ENCODE measurements around the gene ANKRD61. TPM values are rescaled to one million over a fixed set of nuclear protein-coding genes. Genes with fewer than 3 reads are reported as not detected.
"Not testable (repeated sequence)": the region's sequence is repeated elsewhere in the genome, so short reads cannot be mapped to it uniquely, and the experiment has no call there.

Gene ANKRD61
- total and polyA plus RNA-seq, 4 donors, result 0.11 to 2.1 (median 0.47) TPM

DNA sequence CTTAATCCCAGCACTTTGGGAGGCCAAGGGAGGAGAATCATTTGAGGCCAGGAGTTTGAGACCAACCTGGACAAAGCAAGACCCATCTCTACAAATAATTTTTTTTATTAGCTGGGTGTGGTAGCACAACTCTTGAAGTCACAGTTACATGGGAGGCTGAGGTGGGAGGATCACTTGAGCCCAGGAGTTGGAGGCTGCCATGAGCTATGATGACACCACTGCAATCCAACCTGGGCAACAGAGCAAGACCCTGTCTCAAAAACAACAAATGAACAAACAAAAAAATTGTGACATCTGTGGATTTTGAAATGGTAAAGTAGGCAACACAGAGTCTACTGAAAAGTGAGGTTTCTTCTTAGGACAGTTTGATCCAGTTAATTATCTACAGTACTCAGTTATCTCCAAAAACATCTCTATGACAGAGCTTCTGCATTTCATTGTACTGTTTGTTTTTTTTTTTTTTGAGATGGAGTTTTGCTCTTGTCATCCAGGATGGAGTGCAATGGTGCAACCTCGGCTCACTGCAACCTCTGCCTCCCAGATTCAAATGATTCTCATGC lies 3.3 kb upstream of the ANKRD61 start:
- no peak overlapping the region for H3K27ac ChIP-seq (ENCODE audit: low read depth, low read length)
- no CpG with 5 or more reads among the region's 1 CpG for WGBS (ENCODE audit: insufficient coverage)

DNA sequence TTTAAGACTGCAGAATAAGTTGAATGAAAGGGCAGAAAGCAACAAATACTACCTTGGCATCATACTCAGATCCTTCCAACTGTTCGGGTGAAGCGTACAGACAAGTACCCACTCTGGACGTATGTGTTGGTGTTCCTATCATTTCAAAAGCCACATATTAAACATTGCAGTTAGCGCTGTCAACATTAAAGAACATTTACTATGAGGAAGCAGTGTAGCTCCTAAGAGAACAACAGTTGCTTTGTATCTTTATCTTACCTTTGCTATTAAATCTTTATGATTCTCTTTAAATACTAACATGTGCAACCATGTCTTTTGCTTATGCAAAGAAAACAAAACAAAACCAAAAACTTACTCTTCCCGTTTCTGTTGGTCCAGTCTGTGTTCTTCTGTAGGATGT lies 2.6 kb upstream of the ANKRD61 start:
- H3K36me3 ChIP-seq (ENCODE audit: control insufficient read depth, insufficient read depth, low read length), result peaks cover 71% of the 10 kb centered on the region
- H3K27me3 ChIP-seq (ENCODE audit: control insufficient read depth, insufficient read depth, low read length), result no peaks in the 10 kb centered on the region
- WGBS (ENCODE audit: insufficient coverage), result 94% methylated on average over 3 of the region's 5 CpGs
- DNase-seq (ENCODE audit: low read depth in 4 of 6, low spot score in 6 of 6), result no peak
- peaks cover 4% of the 10 kb centered on the region for H3K4me1 ChIP-seq (ENCODE audit: control insufficient read depth, insufficient read depth, low read length)
- H3K27ac ChIP-seq (ENCODE audit: low read depth, low read length), result no peak overlapping the region
- no peak overlapping the region for H3K4me3 ChIP-seq (ENCODE audit: low read depth, low read length)
- no peaks in the 10 kb centered on the region for H3K9me3 ChIP-seq (ENCODE audit: control insufficient read depth, insufficient read depth, low read length)

More for the DNA sequence above, 3.3 kb upstream of the ANKRD61 start:
- Histone ChIP-seq H3K4me3 (ENCODE audit: low read depth, low read length) (no peak overlapping the region), H3K27me3 (ENCODE audit: control insufficient read depth, insufficient read depth, low read length) (no peaks in the 10 kb centered on the region), H3K36me3 (ENCODE audit: control insufficient read depth, insufficient read depth, low read length) (peaks cover 75% of the 10 kb centered on the region), H3K4me1 (ENCODE audit: control insufficient read depth, insufficient read depth, low read length) (peaks cover 4% of the 10 kb centered on the region), H3K9me3 (ENCODE audit: control insufficient read depth, insufficient read depth, low read length) (no peaks in the 10 kb centered on the region)
- no peak for DNase-seq (ENCODE audit: low read depth in 4 of 6, low spot score in 6 of 6)

DNA sequence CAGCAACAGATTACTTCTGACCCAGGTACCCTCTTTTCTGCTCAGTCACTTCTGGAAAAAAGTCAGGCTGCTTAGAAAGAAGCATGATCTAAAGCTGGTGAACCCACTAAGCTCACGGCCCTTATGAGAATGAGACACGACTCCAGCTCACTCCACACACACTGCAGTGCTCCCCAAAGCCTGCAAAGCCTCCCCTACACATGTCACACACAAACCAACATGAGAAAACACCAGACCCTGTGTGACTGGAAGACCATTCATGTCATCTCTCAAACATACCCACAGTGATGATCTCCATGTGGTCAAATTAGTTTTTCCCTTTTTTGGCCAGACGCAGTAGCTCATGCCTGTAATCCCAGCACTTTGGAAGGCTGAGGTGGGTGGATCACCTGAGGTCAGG lies 391 bp downstream of the ANKRD61 start:
- no peak overlapping the region for H3K27ac ChIP-seq (ENCODE audit: low read depth, low read length)
- H3K9me3 ChIP-seq (ENCODE audit: control insufficient read depth, insufficient read depth, low read length), result no peaks in the 10 kb centered on the region
- no peak overlapping the region for H3K4me3 ChIP-seq (ENCODE audit: low read depth, low read length)
- no peaks in the 10 kb centered on the region for H3K4me1 ChIP-seq (ENCODE audit: control insufficient read depth, insufficient read depth, low read length)
- 96% methylated on average over 2 of the region's 3 CpGs for WGBS (ENCODE audit: insufficient coverage)
- H3K36me3 ChIP-seq (ENCODE audit: control insufficient read depth, insufficient read depth, low read length), result peaks cover 63% of the 10 kb centered on the region
- no peaks in the 10 kb centered on the region for H3K27me3 ChIP-seq (ENCODE audit: control insufficient read depth, insufficient read depth, low read length)
- no peak for DNase-seq (ENCODE audit: low read depth in 4 of 6, low spot score in 6 of 6)

DNA sequence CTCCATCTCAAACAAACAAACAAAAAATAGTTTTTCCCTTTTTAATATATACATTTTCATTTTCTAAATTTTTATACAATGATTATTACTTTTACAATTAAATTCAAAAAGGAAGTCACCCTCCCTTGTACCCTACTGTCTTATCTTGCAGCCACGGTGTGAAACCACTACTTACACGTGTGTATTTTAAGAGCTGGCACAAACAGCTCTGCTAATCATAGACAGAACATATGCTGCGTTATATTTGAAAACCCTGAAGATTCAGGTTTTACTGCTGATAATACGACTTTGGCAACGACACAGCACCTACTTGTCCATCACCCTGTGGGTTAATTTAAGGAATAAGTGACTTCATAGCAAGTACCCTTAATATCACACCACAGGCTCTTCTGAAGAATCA lies 991 bp downstream of the ANKRD61 start:
- 100% methylated on average over 2 of the region's 5 CpGs for WGBS (ENCODE audit: insufficient coverage)
- no peak overlapping the region for H3K4me3 ChIP-seq (ENCODE audit: low read depth, low read length)
- DNase-seq (ENCODE audit: low read depth in 4 of 6, low spot score in 6 of 6), result no peak
- peaks cover 62% of the 10 kb centered on the region for H3K36me3 ChIP-seq (ENCODE audit: control insufficient read depth, insufficient read depth, low read length)
- no peaks in the 10 kb centered on the region for H3K9me3 ChIP-seq (ENCODE audit: control insufficient read depth, insufficient read depth, low read length)
- H3K4me1 ChIP-seq (ENCODE audit: control insufficient read depth, insufficient read depth, low read length), result no peaks in the 10 kb centered on the region
- no peak overlapping the region for H3K27ac ChIP-seq (ENCODE audit: low read depth, low read length)
- no peaks in the 10 kb centered on the region for H3K27me3 ChIP-seq (ENCODE audit: control insufficient read depth, insufficient read depth, low read length)

- no peak for DNase-seq (ENCODE audit: low read depth in 4 of 6, low spot score in 6 of 6)
- H3K4me3 ChIP-seq (ENCODE audit: low read depth, low read length), result no peak overlapping the region
- WGBS (ENCODE audit: insufficient coverage), result 94% methylated on average over 4 of the region's 7 CpGs
- no peaks in the 10 kb centered on the region for H3K9me3 ChIP-seq (ENCODE audit: control insufficient read depth, insufficient read depth, low read length)
- no peaks in the 10 kb centered on the region for H3K4me1 ChIP-seq (ENCODE audit: control insufficient read depth, insufficient read depth, low read length)
- peaks cover 58% of the 10 kb centered on the region for H3K36me3 ChIP-seq (ENCODE audit: control insufficient read depth, insufficient read depth, low read length)
- H3K27me3 ChIP-seq (ENCODE audit: control insufficient read depth, insufficient read depth, low read length), result no peaks in the 10 kb centered on the region
- H3K27ac ChIP-seq (ENCODE audit: low read depth, low read length), result no peak overlapping the region
These were observed 1.5 kb downstream of the ANKRD61 start for GRCh38 chr7:6032641-6033040.

GRCh38 chr7:6035165-6035564 lies 4.0 kb downstream of the ANKRD61 start:
- no peak overlapping the region for H3K27ac ChIP-seq (ENCODE audit: low read depth, low read length)
- peaks cover 60% of the 10 kb centered on the region for H3K36me3 ChIP-seq (ENCODE audit: control insufficient read depth, insufficient read depth, low read length)
- 94% methylated on average over 8 of the region's 10 CpGs for WGBS (ENCODE audit: insufficient coverage)
- H3K4me1 ChIP-seq (ENCODE audit: control insufficient read depth, insufficient read depth, low read length), result no peaks in the 10 kb centered on the region
- no peak for DNase-seq (ENCODE audit: low read depth in 4 of 6, low spot score in 6 of 6)
- no peaks in the 10 kb centered on the region for H3K9me3 ChIP-seq (ENCODE audit: control insufficient read depth, insufficient read depth, low read length)
- H3K27me3 ChIP-seq (ENCODE audit: control insufficient read depth, insufficient read depth, low read length), result no peaks in the 10 kb centered on the region
- H3K4me3 ChIP-seq (ENCODE audit: low read depth, low read length), result no peak overlapping the region

DNA sequence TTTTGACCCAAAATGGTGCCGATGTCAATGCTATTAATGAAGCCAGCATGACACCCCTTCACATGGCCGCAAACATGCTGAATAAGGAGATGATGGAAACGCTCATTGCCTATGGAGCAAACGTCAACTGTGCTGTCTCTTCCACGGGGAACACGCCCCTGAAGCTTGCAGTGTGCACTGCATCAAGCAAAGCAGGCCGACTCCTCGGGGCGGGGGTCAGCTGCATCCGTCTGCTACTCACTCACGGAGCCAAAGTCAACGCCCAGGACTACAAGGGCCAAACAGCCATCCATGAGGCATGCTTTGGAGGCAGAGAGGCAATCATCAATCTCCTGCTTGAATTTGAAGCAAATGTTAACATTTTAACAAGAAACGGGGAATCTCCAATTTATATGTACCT lies 4.5 kb downstream of the ANKRD61 start:
- no peak for DNase-seq (ENCODE audit: low read depth in 4 of 6, low spot score in 6 of 6)
- WGBS (ENCODE audit: insufficient coverage), result 95% methylated on average over 13 of the region's 13 CpGs
- H3K4me1 ChIP-seq (ENCODE audit: control insufficient read depth, insufficient read depth, low read length), result no peaks in the 10 kb centered on the region
- no peaks in the 10 kb centered on the region for H3K27me3 ChIP-seq (ENCODE audit: control insufficient read depth, insufficient read depth, low read length)
- no peak overlapping the region for H3K27ac ChIP-seq (ENCODE audit: low read depth, low read length)
- H3K9me3 ChIP-seq (ENCODE audit: control insufficient read depth, insufficient read depth, low read length), result no peaks in the 10 kb centered on the region
- no peak overlapping the region for H3K4me3 ChIP-seq (ENCODE audit: low read depth, low read length)
- peaks cover 62% of the 10 kb centered on the region for H3K36me3 ChIP-seq (ENCODE audit: control insufficient read depth, insufficient read depth, low read length)

DNA sequence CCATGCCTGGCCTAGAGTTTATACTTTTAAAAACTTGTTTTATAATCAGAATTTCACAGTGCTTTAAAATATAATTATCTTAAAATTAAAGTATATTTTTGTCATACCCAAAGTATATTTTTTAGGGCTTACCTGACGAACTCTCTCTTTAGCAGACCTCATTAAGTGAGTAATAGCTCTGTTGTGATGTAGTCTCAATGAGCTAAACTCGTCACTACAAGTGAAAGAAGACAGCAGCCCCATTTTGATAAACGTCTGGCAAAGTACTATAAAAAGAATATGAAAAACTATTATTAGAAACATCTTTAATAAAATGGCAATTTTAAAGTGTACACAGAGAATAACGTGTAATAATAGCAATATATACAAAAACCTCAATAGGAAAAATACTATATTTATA lies 18.6 kb downstream of the ANKRD61 start:
- no CpG with 5 or more reads among the region's 4 CpGs for WGBS (ENCODE audit: insufficient coverage)
- Histone ChIP-seq H3K4me1 (ENCODE audit: control insufficient read depth, insufficient read depth, low read length) (no peaks in the 10 kb centered on the region), H3K36me3 (ENCODE audit: control insufficient read depth, insufficient read depth, low read length) (peaks cover 53% of the 10 kb centered on the region), H3K27me3 (ENCODE audit: control insufficient read depth, insufficient read depth, low read length) (no peaks in the 10 kb centered on the region), H3K27ac (ENCODE audit: low read depth, low read length) (no peak overlapping the region), H3K4me3 (ENCODE audit: low read depth, low read length) (no peak overlapping the region), H3K9me3 (ENCODE audit: control insufficient read depth, insufficient read depth, low read length) (no peaks in the 10 kb centered on the region)
- DNase-seq (ENCODE audit: low read depth in 4 of 6, low spot score in 6 of 6), result no peak

GRCh38 chr7:6051185-6051584 lies 20.0 kb downstream of the ANKRD61 start:
- not testable (repeated sequence) for H3K27ac ChIP-seq (ENCODE audit: low read depth, low read length); H3K9me3 ChIP-seq (ENCODE audit: control insufficient read depth, insufficient read depth, low read length); DNase-seq (ENCODE audit: low read depth in 4 of 6, low spot score in 6 of 6); H3K4me1 ChIP-seq (ENCODE audit: control insufficient read depth, insufficient read depth, low read length); H3K27me3 ChIP-seq (ENCODE audit: control insufficient read depth, insufficient read depth, low read length); H3K4me3 ChIP-seq (ENCODE audit: low read depth, low read length)
- WGBS (ENCODE audit: insufficient coverage), result 98% methylated on average over 8 of the region's 9 CpGs
- peaks cover 49% of the 10 kb centered on the region for H3K36me3 ChIP-seq (ENCODE audit: control insufficient read depth, insufficient read depth, low read length)

- no peak for DNase-seq (ENCODE audit: low read depth in 4 of 6, low spot score in 6 of 6)
- H3K27ac ChIP-seq (ENCODE audit: low read depth, low read length), result no peak overlapping the region
- no peak overlapping the region for H3K4me3 ChIP-seq (ENCODE audit: low read depth, low read length)
- no peaks in the 10 kb centered on the region for H3K9me3 ChIP-seq (ENCODE audit: control insufficient read depth, insufficient read depth, low read length)
- no CpG with 5 or more reads among the region's 1 CpG for WGBS (ENCODE audit: insufficient coverage)
- H3K27me3 ChIP-seq (ENCODE audit: control insufficient read depth, insufficient read depth, low read length), result no peaks in the 10 kb centered on the region
- peaks cover 20% of the 10 kb centered on the region for H3K36me3 ChIP-seq (ENCODE audit: control insufficient read depth, insufficient read depth, low read length)
- peaks cover 20% of the 10 kb centered on the region for H3K4me1 ChIP-seq (ENCODE audit: control insufficient read depth, insufficient read depth, low read length)
These were observed 25.4 kb downstream of the ANKRD61 start for GRCh38 chr7:6056616-6057015.

Data from spinal cord (tissue), 10 donors.